GM12892 (cell line): ENCODE results near the gene ADGRD1.

Source experiments
- POLR2A ChIP-seq: IDR thresholded peaks from 2 replicates; pipeline ENCODE4 v1.6.1; 2011; ENCODE audit warnings: low read depth, low read length, control low read depth
- POLR2AphosphoS5 ChIP-seq: IDR thresholded peaks from 2 replicates; pipeline ENCODE4 v1.6.1; 2011; ENCODE audit warnings: low read depth, low read length, control low read depth
- TAF1 ChIP-seq: IDR thresholded peaks from 2 replicates; pipeline ENCODE4 v1.6.1; 2011; ENCODE audit warnings: low read depth, mild to moderate bottlenecking, control low read depth, low read length, borderline replicate concordance

DNA sequence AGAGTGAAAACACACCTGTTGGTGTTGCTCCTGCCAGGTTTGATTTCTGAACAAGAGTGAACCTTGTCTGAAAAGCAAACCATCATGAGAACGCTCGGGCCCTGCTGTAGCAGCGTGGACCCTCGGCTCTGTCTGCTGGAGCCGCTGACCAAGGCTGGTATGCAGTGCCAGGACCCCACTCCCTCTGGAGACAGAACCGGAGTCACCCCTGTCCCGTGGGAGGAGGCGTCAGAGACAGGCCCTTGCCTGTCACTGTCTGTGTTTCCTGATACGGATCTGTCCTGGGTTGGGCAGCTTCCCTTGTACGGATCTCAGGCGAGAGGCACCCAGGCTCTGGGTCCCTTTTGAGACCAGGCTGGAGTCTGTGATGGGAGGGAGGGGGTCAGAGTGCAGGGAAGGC lies 111.6 kb downstream of the ADGRD1 start:
- TF ChIP-seq POLR2A (no peak), POLR2AphosphoS5 (no peak), TAF1 (no peak)
